H54 (cell line): Measurements from ENCODE around the gene UIMC1.

Experiments
- DNase-seq: peaks from one replicate; pipeline ENCODE4 v3.0.0; 2011; ENCODE audit warnings: low spot score, mixed read lengths; ENCODE audit not compliant: insufficient read length
- FAIRE-seq: peaks from 3 replicates; lab custom pipeline; 2011; peaks lifted over from hg19 to GRCh38; lab: Jason Lieb, UNC
- POLR2A ChIP-seq: IDR thresholded peaks from 2 replicates; pipeline ENCODE4 v1.6.1; 2011; ENCODE audit warnings: low read depth, mild to moderate bottlenecking, low read length

Gene UIMC1

DNA sequence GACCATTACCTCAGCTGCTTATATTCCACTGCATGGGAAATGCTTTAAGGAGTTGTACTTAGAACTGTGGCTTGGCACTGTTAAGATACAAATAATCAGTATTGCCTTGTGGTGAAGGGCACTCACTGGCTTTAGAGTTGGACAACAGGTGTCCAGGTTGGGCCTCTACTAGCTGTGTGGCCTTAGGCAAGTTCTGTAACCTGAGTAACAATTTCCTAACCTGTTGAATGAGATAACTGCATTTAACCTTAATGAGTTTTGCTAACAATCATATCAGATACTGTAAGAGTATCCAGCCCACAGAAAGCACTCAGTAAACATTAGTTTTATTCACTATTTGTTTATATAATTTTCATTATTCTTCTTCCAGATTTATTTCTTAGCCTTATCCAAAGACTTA, 90.2 kb downstream of the UIMC1 start:
- TF ChIP-seq POLR2A, result no peak
- DNase-seq, result no peak
- FAIRE-seq, result no peak

DNA sequence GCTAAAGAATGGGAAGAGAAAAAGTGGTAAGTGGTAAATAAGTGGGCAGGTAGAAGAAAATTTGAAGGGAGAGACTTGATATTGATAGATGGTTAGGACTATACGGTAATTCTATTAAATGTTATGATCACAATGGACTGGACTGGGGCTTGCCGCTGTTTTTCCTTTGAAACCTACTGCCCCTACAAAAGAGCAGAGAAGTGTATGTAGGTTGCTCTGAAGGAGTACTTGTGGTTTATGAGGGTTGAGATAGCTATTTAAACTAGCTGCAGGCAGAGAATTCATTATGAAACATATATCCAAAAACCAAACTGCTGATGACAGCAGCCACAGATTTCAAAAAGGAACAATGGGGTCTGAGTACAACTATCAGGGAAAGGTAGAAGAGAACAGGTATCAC, 90.7 kb downstream of the UIMC1 start:
- TF ChIP-seq POLR2A, result no peak
- DNase-seq, result no peak
- FAIRE-seq, result no peak

DNA sequence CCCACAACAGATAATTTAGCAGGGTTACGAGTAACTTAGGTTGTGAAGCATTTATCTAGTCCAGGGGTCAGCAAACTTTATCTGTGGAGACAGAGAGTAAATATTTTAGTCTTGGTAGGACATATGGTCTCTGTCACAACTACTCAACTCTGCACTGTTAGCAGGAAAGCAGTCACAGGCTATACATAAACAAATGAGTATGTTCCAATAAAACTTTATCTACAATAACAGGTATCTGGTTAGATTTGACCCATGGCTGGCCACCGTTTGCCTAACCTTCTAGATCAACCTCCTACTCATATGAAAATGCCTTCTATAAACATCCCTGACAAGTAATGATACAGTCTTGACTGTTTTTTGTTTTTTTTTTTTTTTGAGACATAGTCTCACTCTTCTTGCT, 94.5 kb downstream of the UIMC1 start:
- no peak for DNase-seq
- FAIRE-seq, result no peak
- no peak for TF ChIP-seq POLR2A

DNA sequence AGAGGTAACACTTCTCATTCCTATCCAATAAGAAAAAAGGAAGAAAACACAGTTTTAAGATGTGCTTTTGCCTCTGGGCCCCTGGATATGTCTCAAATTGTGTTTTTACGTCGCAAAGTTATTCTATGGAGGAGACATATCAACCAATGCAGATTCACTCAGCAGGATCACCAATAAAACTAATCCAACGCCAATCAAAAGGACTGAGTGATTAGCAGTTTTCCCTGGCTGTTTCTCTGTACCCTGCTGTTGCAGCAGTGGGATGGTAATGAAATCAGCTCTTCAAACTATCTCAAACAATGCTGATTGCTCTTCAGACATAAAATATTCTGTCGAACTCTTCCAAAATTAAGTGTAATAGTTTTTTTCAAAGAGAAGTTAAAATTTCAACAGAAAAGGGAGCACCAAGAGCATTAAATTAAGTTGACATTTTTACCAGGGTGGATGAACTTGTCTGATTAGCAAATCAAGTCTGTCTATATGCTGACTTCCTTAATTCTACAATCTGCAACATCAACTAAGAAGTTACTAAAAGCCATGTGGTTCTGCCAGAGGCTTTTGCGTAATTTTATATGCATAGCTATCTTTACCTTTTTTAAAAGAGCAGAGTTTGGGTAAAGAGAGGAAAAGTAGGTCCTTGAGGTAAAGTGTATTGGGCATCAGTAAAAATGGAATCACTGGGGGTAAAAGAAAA, 97.8 kb downstream of the UIMC1 start:
- TF ChIP-seq POLR2A, result no peak
- no peak for FAIRE-seq
- no peak for DNase-seq

DNA sequence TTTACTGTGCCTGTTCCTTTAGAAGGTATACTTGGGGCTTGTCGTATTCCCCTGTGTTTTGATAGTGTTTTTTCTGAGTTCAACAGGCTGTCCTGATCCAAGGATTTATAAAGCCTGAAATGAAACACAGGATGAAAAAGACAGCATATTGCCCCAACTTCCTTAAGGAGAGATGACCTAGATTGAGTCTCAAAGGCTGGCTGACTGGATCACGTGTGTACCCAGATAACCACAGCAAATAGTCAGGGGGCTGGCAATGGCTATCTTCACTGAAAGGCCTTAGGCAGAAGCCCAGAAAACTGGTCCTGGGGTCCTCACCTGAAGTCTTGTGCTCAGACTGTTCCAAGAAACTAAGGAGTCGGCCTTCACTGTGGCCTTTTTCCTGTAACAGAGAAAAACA, 99.8 kb downstream of the UIMC1 start:
- no peak for TF ChIP-seq POLR2A
- FAIRE-seq (no peak), DNase-seq (no peak)

DNA sequence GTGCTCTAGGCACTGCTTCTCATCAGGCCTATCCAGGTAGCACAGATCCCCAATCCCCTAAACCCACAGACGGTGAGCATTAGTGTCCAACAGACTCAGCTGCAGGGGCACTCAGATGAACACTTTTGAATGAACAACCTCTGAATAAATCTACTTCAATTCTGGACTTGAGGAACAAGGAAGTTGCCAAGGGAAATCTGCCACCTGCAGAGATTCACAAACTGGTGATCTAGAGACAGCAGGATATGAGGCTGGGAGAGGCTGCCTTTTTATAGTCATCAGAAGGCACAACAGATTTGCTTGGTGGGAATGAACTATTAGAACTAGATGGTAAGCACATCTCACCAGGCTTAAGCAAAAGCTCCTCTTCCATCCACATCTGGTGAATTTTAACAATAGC, 100.5 kb downstream of the UIMC1 start:
- no peak for TF ChIP-seq POLR2A
- DNase-seq (no peak), FAIRE-seq (no peak)

DNA sequence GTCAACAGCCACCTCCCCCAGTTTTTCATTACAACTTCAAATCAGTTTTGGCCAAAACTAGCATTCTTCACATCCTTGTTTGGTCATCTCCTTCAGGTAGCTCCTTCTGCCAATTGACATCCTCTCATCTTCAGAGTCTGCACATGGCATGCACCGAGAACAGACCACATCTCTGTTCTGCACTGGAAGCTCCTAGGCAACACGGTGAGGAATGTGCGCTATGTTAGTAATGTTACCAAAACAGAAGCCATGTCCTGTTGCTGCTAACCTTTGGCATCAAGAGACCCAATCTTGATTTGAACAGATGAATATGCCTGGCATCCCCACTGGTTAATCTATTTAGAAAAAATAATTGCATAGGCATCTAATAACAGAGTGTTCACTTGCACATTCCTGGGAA, 102.3 kb downstream of the UIMC1 start:
- DNase-seq (no peak), FAIRE-seq (no peak)

DNA sequence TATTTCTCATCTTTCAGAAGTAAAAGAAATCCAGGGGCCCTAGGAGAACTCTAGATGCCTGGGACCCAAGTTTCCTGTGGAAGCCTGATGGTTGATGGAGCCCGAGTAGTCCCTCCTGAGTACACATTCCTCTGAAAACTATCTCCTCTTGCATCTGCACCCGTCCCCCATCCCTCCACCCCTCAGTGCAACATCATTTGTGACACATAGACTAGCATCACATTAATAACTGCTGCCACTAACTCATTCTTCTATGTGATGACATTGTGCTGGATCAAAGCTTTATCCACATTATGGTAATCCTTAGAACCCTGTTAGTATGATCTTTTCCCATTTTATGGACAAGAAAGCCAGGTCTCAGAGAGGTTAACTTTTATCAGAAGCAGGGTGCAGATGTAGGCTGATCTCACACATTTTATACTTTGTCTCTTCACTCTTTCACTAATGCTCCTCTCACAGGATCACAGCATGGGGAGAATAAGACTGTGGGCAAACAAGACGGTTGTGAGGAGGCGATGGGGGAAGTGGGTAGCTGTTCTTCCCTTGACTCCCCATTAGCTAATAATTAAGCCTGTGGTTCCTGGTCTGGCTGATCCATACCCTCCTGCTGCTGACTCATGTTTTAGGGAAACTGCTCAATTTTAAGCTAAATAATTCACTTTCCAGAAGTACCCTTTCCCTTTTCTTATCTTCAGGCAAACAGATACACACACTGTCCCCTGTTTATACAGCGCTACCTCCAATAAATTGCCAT, 103.5 kb downstream of the UIMC1 start:
- FAIRE-seq (no peak), DNase-seq (no peak)
- TF ChIP-seq POLR2A, result no peak

More for the DNA sequence above, 102.3 kb downstream of the UIMC1 start:
- no peak for TF ChIP-seq POLR2A

DNA sequence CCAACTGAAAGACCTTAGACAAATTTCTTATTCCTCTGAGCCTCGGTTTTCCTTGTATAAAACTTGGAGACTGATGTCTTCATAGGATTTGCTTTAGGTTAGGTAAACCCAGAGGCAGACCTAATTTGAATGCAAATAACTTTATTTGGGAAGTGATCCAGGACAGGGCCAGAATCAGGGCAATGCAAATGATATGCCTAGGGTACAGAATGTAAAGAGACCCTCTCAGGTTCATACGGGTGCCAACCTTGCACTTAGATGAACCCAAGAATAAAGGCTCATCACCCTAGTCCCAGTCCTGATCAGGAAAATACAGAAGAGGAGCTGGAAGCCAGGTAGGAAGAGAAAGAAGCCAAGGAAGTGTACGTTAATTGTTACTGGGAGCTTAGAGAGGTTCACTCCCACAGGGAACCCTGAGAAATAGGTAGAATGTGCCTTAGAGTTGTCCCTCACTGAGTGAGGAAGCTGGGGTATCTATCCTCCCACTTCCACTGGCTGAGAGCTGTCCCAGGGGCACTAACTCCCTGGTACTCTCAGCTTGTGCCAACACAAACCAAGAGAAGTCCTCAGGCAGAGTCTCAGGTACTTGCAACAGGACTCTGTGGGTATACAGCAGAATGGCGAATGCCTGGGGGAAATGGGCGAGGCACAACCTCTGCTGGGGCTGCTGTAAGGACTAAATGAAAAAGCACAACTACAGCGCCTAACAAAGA, 104.3 kb downstream of the UIMC1 start:
- FAIRE-seq (no peak), DNase-seq (no peak)
- TF ChIP-seq POLR2A, result no peak

DNA sequence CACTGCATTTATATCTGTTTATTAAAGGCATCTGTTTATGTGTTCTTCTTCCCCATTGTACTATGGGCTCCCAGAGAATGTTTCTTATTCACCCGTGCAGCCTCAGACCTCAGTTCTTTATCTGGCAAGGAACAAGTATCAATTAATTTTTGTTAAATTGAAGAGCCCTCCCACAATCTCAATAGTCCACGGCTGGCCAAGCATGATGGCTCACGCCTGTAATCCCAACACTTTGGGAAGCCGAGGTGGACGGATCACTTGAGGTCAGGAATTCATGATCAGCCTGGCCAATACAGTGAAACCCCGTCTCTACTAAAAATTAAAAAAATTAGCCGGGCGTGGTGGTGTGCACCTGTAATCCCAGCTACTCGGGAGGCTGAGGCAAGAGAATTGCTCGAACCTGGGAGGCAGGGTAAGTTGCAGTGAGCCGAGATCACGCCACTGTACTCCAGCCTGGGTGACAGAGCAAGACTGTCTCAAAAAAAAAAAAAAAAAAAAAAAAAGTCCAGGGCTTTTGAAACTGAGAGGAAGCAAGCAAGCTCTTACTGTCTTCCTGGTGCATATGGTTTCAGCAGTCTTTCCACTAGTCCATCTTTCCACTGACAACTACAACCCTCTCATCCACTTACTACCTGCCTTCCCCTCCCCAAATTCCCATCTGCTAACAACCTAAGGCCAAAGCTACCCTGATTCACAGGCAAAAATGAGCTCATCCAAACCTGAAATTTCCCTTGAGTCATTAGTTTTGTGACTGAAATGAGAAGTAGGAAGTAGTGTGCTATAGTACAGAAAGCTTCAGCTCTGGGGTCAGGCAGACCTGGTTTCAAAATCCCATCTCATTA, 105.1 kb downstream of the UIMC1 start:
- FAIRE-seq (no peak), DNase-seq (no peak)
- no peak for TF ChIP-seq POLR2A

DNA sequence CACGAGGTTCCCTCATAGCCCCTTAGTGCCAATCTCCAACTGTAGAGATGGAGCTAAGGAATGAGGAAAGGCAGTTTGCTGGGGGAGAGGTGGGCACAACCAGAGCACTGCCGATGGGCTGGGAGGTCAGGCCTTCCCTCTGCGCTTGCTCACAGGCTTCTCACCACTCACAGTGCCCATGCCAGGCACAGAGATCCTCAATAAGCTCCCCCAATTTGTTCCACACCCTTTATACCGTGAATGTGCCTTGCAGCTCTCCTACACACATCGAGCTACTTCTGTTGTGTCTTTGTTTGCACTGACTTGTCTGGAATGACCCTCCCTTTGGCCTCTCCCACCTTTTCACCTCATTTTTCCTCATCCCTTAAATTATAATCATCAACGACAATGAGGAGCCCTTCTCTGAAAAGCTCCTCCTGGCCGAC, 105.8 kb downstream of the UIMC1 start:
- FAIRE-seq (no peak), DNase-seq (no peak)
- TF ChIP-seq POLR2A, result no peak

DNA sequence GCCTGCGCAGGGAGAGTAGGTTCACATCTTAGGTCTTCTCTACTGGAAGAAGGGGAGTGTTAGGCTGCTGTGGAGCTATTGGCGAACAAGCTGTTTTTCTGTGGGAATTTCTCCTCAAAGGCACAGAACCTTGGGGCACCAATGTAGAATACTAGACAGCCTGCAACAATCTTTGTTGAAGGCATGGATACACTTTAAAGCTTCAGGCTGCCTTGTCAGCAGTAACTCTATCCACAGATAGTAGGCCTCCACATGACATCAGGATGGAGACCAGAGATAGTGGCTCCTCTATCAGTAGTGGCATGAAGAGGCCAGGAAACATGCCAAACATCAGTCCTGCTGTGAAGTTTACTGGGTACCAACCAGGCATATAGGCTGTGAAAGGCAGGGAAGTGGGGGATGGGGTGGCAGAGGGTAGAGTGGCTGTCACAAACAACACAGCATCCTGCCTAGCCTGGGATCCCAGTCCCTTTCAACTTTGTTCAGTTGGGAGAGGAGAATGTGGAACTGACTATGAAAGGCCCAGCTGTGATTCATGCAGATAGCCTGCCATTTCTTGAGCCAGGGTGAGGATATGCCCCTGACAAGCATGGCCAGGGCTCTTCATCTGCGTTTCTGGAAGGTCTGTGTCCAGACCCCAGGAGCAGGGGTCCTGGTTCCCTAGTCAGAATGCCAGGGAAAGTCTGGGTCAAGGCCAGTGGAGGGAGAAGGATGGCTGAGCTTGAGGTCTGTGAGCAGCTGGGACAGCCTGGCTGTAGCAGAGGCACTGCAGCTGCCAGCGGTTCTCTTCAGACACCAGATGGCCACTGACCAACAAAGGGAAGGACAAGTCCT, 106.4 kb downstream of the UIMC1 start:
- FAIRE-seq (no peak), DNase-seq (no peak)
- TF ChIP-seq POLR2A, result no peak
